Keratinocyte (primary cell): Measurements from ENCODE around the gene BORCS8.

ENCODE experiments used
- CTCF ChIP-seq, 3 experiments: IDR thresholded peaks in 1 of 3; conservative IDR thresholded peaks in 1 of 3; optimal IDR thresholded peaks in 1 of 3; 2 replicates in 2 of 3; 3 replicates in 1 of 3; pipeline versions ENCODE3 to v1.5.1; 2011; ENCODE audit warnings: low read length in 3 of 3, mild to moderate bottlenecking in 3 of 3, moderate library complexity in 2 of 3, control low read depth in 1 of 3, inconsistent platforms in 1 of 3; ENCODE audit not compliant: insufficient read depth in 2 of 3; ENCODE audit errors: extremely low read depth in 1 of 3
- EZH2 ChIP-seq: IDR thresholded peaks from one replicate; pipeline ENCODE4 v1.6.1; 2012; ENCODE audit warnings: inconsistent platforms, mild to moderate bottlenecking, low read length, moderate library complexity

GRCh38 chr19:19193926-19194325 is 2.0 kb upstream of the BORCS8 start:
- TF ChIP-seq CTCF (optimal IDR thresholded peaks at IDR 0.05 in 1 of 3, IDR thresholded peaks at IDR 0.05 in 1 of 3, conservative IDR thresholded peaks at IDR 0.05 in 1 of 3; ENCODE audit: extremely low read depth in 1 of 3, insufficient read depth in 2 of 3, low read length in 3 of 3) (no peak), EZH2 (no peak)
